Gastrocnemius medialis (tissue), 4 donors: ENCODE data around the gene ALDH3A1. TPM values are rescaled to one million over a fixed set of nuclear protein-coding genes. Genes with fewer than 3 reads are reported as not detected.

Experiments
- ATAC-seq, 2 donors: fragments of 150-250 bp; one replicate each; pipeline ENCODE4 v1.9.1; 2016
- DNase-seq, 2 donors: peaks; one replicate each; pipeline ENCODE4 v3.0.0-alpha.2; 2019
- H3K27ac ChIP-seq, 4 donors: fragments of 200-600 bp; sonication (generic); 1 replicate in 1 of 4; 2 replicates in 3 of 4; pipeline ENCODE4 v1.5.1; 2016 to 2018; ENCODE audit warnings: mild to moderate bottlenecking in 2 of 4, moderate library complexity in 1 of 4
- H3K27me3 ChIP-seq, 3 donors: fragments of 200-600 bp; sonication (generic) in 2 of 3; 1 replicate in 1 of 3; 2 replicates in 2 of 3; pipeline versions ENCODE4 v1.5.1 to v1.6.0; 2016 to 2019; ENCODE audit warnings: mild to moderate bottlenecking in 1 of 3, moderate library complexity in 1 of 3
- H3K36me3 ChIP-seq, 2 donors: fragments of 200-600 bp; sonication (generic) in 1 of 2; one replicate each; pipeline ENCODE4 v1.5.1; 2017 to 2018
- H3K4me1 ChIP-seq, 2 donors: fragments of 200-600 bp; sonication (generic) in 1 of 2; one replicate each; pipeline ENCODE4 v1.5.1; 2016 to 2017; ENCODE audit warnings: mild to moderate bottlenecking in 2 of 2
- H3K4me3 ChIP-seq, 4 donors: fragments of 200-600 bp; sonication (generic) in 3 of 4; 1 replicate in 1 of 4; 2 replicates in 3 of 4; pipeline ENCODE4 v1.5.1; 2016 to 2019; ENCODE audit warnings: mild to moderate bottlenecking in 2 of 4
- H3K9me3 ChIP-seq, 3 donors: fragments of 200-600 bp; sonication (generic) in 2 of 3; 1 replicate in 1 of 3; 2 replicates in 2 of 3; pipeline ENCODE4 v1.5.1; 2016 to 2019
- CTCF ChIP-seq, 5 experiments: fragments of 450-650 bp in 3 of 5; fragments of 200-600 bp in 2 of 5; sonication (generic) in 2 of 5; IDR thresholded peaks in 4 of 5; conservative IDR thresholded peaks in 1 of 5; 1 replicate in 4 of 5; 2 replicates in 1 of 5; pipeline ENCODE4 v1.5.1; 2016 to 2019; ENCODE audit warnings: antibody characterized with exemption in 5 of 5, mild to moderate bottlenecking in 3 of 5, moderate library complexity in 3 of 5
- POLR2A ChIP-seq, 2 donors: fragments of 450-650 bp; IDR thresholded peaks; one replicate each; pipeline ENCODE4 v1.6.1; 2017; ENCODE audit warnings: antibody characterized with exemption in 2 of 2, mild to moderate bottlenecking in 2 of 2, moderate library complexity in 2 of 2
- in situ Hi-C, 4 donors: fragments of 200-750 bp; cut with MboI; loops; one replicate each; pipeline versions ENCODE4 v1.15.0 to v1.8.0; 2017; ENCODE audit warnings: low sequenced_read_pairs in 4 of 4
- intact Hi-C: fragments of 100-400 bp; cut with DNase I; formaldehyde crosslinking; loops from one replicate; pipeline ENCODE4 v1.15.1; 2023; ENCODE audit warnings: low total_unique reads
- total RNA-seq, 4 donors: library from RNA; depleted of rRNA; stranded (reverse); fragments of >200 nt; gene quantifications; one replicate each; pipeline versions ENCODE4 v1.1.0 to v1.2.3, GENCODE V29; 2016

The ALDH3A1 gene
- total RNA-seq, result under 1 TPM in 2 of 4 donors, not detected in 2; 0.18 to 0.23 TPM

- in situ Hi-C loops, result no loop called here
- ATAC-seq (no peak), DNase-seq (no peak)
Measured at GRCh38 chr17:19747829-19748806, at the start of gene ALDH3A1. TSS of gene ALDH3A1 (minus strand) at chr17:19748298. CDS start at chr17:19745129, 3,169 bp downstream.

GRCh38 chr17:19796457-19796856, 48.4 kb upstream of the ALDH3A1 start:
- no peaks in the 10 kb centered on the region for H3K27me3 ChIP-seq
- TF ChIP-seq POLR2A (IDR thresholded peaks at IDR 0.05) (no peak), CTCF (IDR thresholded peaks at IDR 0.05 in 4 of 5, conservative IDR thresholded peaks at IDR 0.05 in 1 of 5) (no peak)
- in situ Hi-C loops, result no loop called here
- H3K4me3 ChIP-seq, result no peak overlapping the region
- intact Hi-C loops, result no loop called here
- no peaks in the 10 kb centered on the region for H3K4me1 ChIP-seq
- H3K27ac ChIP-seq, result no peak overlapping the region
- H3K9me3 ChIP-seq, result peaks cover 0 to 7% (median 0%) of the 10 kb centered on the region in 3 donors
- no peak for DNase-seq
- no peak for ATAC-seq
- peaks cover 3 to 58% of the 10 kb centered on the region in 2 donors for H3K36me3 ChIP-seq

More at GRCh38 chr17:19747829-19748806, at the start of gene ALDH3A1:
- Histone ChIP-seq H3K4me3 (no peak within 1 kb of the TSS), H3K4me1 (peaks cover 14 to 22% of the 10 kb centered on the region in 2 donors), H3K9me3 (no peaks in the 10 kb centered on the region), H3K27ac (no peak within 1 kb of the TSS), H3K36me3 (no peaks in the 10 kb centered on the region), H3K27me3 (no peaks in the 10 kb centered on the region)
- TF ChIP-seq CTCF (IDR thresholded peaks at IDR 0.05 in 4 of 5, conservative IDR thresholded peaks at IDR 0.05 in 1 of 5) (no peak), POLR2A (IDR thresholded peaks at IDR 0.05) (no peak)
- intact Hi-C loops, result no loop called here

DNA sequence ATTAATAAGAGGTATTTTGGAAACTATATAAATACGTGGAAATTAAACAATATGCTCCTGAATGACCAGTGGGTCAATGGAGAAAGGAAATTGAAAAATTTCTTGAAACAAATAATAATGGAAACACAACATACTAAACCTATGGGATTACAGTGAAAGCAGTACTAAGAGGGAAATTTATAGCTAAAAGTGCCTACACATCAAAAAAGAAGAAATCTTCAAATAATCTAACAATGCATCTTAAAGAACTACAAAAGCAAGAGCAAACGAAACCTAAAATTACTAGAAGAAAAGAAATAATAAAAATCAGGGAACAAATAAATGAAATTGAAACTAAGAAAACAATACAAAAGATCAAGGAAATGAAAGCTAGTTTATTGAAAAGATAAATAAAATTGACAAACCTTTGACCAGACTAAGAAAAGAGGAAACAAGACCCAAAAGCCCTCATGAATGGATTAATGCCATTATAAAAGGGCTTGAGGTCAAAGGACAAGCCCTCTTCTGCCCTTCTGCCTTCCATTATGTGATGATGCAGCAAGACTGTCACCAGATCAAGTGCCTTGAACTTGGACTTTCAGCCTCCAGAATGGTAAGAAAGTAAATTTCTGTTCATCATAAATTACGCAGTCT, 43.9 kb upstream of the ALDH3A1 start:
- TF ChIP-seq CTCF (IDR thresholded peaks at IDR 0.05 in 4 of 5, conservative IDR thresholded peaks at IDR 0.05 in 1 of 5), result no peak
- TF ChIP-seq POLR2A (IDR thresholded peaks at IDR 0.05), result no peak
- DNase-seq, result no peak
- Histone ChIP-seq H3K4me1 (no peaks in the 10 kb centered on the region), H3K27ac (no peak overlapping the region), H3K27me3 (no peaks in the 10 kb centered on the region), H3K36me3 (peaks cover 3 to 57% of the 10 kb centered on the region in 2 donors), H3K4me3 (no peak overlapping the region), H3K9me3 (peaks cover 0 to 7% (median 0%) of the 10 kb centered on the region in 3 donors)
- in situ Hi-C loops (no loop called here), intact Hi-C loops (no loop called here)
- ATAC-seq, result no peak

GRCh38 chr17:19787733-19788357, 39.7 kb upstream of the ALDH3A1 start:
- Histone ChIP-seq H3K36me3 (peaks cover 3 to 20% of the 10 kb centered on the region in 2 donors), H3K9me3 (no peaks in the 10 kb centered on the region), H3K4me3 (no peak overlapping the region), H3K4me1 (no peaks in the 10 kb centered on the region), H3K27ac (no peak overlapping the region), H3K27me3 (no peaks in the 10 kb centered on the region)
- intact Hi-C loops (no loop called here), in situ Hi-C loops (no loop called here)
- ATAC-seq (no peak), DNase-seq (no peak)
- TF ChIP-seq CTCF (IDR thresholded peaks at IDR 0.05 in 4 of 5, conservative IDR thresholded peaks at IDR 0.05 in 1 of 5), result no peak
- no peak for TF ChIP-seq POLR2A (IDR thresholded peaks at IDR 0.05)
